K562 (cell line): ENCODE measurements around the gene NCF2.

ENCODE experiments used
- ILK ChIP-seq: fragments of 450-650 bp; IDR thresholded peaks from 2 replicates; pipeline ENCODE4 v1.6.1; 2016; ENCODE audit warnings: missing genetic modification characterization, low read depth, mild to moderate bottlenecking, missing compliant biosample characterization, moderate library complexity, borderline replicate concordance
- JUND ChIP-seq, 2 experiments: IDR thresholded peaks; 2 replicates in 1 of 2; 3 replicates in 1 of 2; pipeline ENCODE4 v1.6.1; 2011; ENCODE audit warnings: borderline replicate concordance in 2 of 2, low read depth in 2 of 2, low read length in 2 of 2, improper control_type of control experiment in 1 of 2, missing biosample characterization in 1 of 2, missing genetic modification characterization in 1 of 2, missing genetic modification reagents in 1 of 2
- KLF6 ChIP-seq: fragments of 250-450 bp; sonication (Bioruptor Pico); IDR thresholded peaks from 2 replicates; pipeline ENCODE4 v1.4.0; 2020; ENCODE audit warnings: mild to moderate bottlenecking, moderate library complexity, borderline replicate concordance
- MAZ ChIP-seq, 2 experiments: fragments of 450-650 bp in 1 of 2; sonication (generic) in 1 of 2; formaldehyde crosslinking; IDR thresholded peaks in 1 of 2; conservative IDR thresholded peaks in 1 of 2; 2 replicates each; pipeline versions ENCODE4 v1.4.0 to v1.5.0; 2020; ENCODE audit warnings: mild to moderate bottlenecking in 1 of 2, missing genetic modification reagents in 1 of 2
- NR2C2 ChIP-seq, 2 experiments: fragments of 200-800 bp in 1 of 2; sonication (Bioruptor generic) in 1 of 2; sonication (generic) in 1 of 2; formaldehyde crosslinking in 1 of 2; IDR thresholded peaks; 2 replicates each; pipeline versions ENCODE4 v1.6.1 to v1.8.0; 2016 to 2022; ENCODE audit warnings: mild to moderate bottlenecking in 1 of 2, missing compliant biosample characterization in 1 of 2, missing genetic modification characterization in 1 of 2, missing genetic modification reagents in 1 of 2
- PRDM10 ChIP-seq: fragments of 450-650 bp; IDR thresholded peaks from 2 replicates; pipeline ENCODE4 v1.6.1; 2018; ENCODE audit not compliant: partially characterized antibody
- RFX5 ChIP-seq: IDR thresholded peaks from 2 replicates; pipeline ENCODE4 v1.6.1; 2011; ENCODE audit warnings: low read depth, mild to moderate bottlenecking, improper control_type of control experiment, low read length
- SAP30 ChIP-seq: fragments of 200-600 bp; sonication (generic); IDR thresholded peaks from 2 replicates; pipeline ENCODE4 v1.6.1; 2012; ENCODE audit warnings: borderline replicate concordance, low read depth, mild to moderate bottlenecking, moderate library complexity, low read length, control low read depth, inconsistent platforms; ENCODE audit not compliant: insufficient read depth, poor library complexity, severe bottlenecking
- SIN3A ChIP-seq, 2 experiments: fragments of 150-350 bp in 1 of 2; IDR thresholded peaks; 2 replicates each; pipeline ENCODE4 v1.6.1; 2011 to 2016; ENCODE audit warnings: borderline replicate concordance in 2 of 2, low read depth in 2 of 2, low read length in 2 of 2, mild to moderate bottlenecking in 2 of 2, moderate library complexity in 2 of 2; ENCODE audit not compliant: control insufficient read depth in 1 of 2
- SP1 ChIP-seq: sonication (generic); formaldehyde crosslinking; IDR thresholded peaks from 2 replicates; pipeline ENCODE4 v1.8.1; 2022; ENCODE audit warnings: mild to moderate bottlenecking, missing genetic modification reagents
- TCF7 ChIP-seq: sonication (generic); IDR thresholded peaks from 2 replicates; pipeline ENCODE4 v1.6.1; 2016; ENCODE audit warnings: antibody characterized with exemption, borderline replicate concordance
- ZNF311 ChIP-seq: fragments of 250-450 bp; sonication (Bioruptor Pico); IDR thresholded peaks from 2 replicates; pipeline ENCODE4 v1.4.0; 2020; ENCODE audit warnings: mild to moderate bottlenecking, moderate library complexity
- TF ChIP-seq, protein P1 (sequence below), 3 experiments: IDR thresholded peaks in 2 of 3; conservative IDR thresholded peaks in 1 of 3; 2 replicates each; pipeline ENCODE4 v1.5.1; 2011 to 2012; ENCODE audit warnings: low read length in 3 of 3, mild to moderate bottlenecking in 3 of 3, control low read depth in 2 of 3, improper control_type of control experiment in 1 of 3, inconsistent platforms in 1 of 3, low read depth in 1 of 3, mixed read lengths in 1 of 3, moderate library complexity in 1 of 3; ENCODE audit not compliant: insufficient read depth in 2 of 3

- TF ChIP-seq RFX5 (no peak), NR2C2 (CRISPR knock-in tag; IDR thresholded peaks at IDR 0.05) (peak; percentile 64; the same call in 1 of the 2 replicates), NR2C2 (tag; IDR thresholded peaks at IDR 0.05) (peak; percentile 79), SAP30 (no peak), SP1 (CRISPR knock-in tag) (peak; percentile 78), TCF7 (peak; percentile 26; the same call in 1 of the 2 replicates), PRDM10 (no peak), ILK (tag) (no peak), ZNF311 (CRISPR knock-in tag) (no peak), SIN3A (IDR thresholded peaks at IDR 0.05; ENCODE audit: borderline replicate concordance in 2 of 2, control insufficient read depth in 1 of 2, low read depth in 2 of 2, low read length in 2 of 2) (peak in 1 of 2 experiments; percentile 76; a peak in 1 of 4 replicates), JUND (IDR thresholded peaks at IDR 0.05; ENCODE audit: borderline replicate concordance, low read depth, low read length) (no peak), JUND (tag; IDR thresholded peaks at IDR 0.05; ENCODE audit: borderline replicate concordance, low read depth, low read length) (no peak), KLF6 (CRISPR knock-in tag) (no peak), MAZ (CRISPR knock-in tag; conservative IDR thresholded peaks at IDR 0.05 in 1 of 2, IDR thresholded peaks at IDR 0.05 in 1 of 2) (peak; percentile 93 to 94)
- TF ChIP-seq, protein P1, sequence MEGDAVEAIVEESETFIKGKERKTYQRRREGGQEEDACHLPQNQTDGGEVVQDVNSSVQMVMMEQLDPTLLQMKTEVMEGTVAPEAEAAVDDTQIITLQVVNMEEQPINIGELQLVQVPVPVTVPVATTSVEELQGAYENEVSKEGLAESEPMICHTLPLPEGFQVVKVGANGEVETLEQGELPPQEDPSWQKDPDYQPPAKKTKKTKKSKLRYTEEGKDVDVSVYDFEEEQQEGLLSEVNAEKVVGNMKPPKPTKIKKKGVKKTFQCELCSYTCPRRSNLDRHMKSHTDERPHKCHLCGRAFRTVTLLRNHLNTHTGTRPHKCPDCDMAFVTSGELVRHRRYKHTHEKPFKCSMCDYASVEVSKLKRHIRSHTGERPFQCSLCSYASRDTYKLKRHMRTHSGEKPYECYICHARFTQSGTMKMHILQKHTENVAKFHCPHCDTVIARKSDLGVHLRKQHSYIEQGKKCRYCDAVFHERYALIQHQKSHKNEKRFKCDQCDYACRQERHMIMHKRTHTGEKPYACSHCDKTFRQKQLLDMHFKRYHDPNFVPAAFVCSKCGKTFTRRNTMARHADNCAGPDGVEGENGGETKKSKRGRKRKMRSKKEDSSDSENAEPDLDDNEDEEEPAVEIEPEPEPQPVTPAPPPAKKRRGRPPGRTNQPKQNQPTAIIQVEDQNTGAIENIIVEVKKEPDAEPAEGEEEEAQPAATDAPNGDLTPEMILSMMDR (IDR thresholded peaks at IDR 0.05 in 2 of 3, conservative IDR thresholded peaks at IDR 0.05 in 1 of 3; ENCODE audit: insufficient read depth in 2 of 3, low read depth in 1 of 3, low read length in 3 of 3) = 0 out of 6 replicates have a peak, but pooled peaks of 1 of the 3 experiments have one; percentile 1
Measured at GRCh38 chr1:183635606-183636333, 45.5 kb upstream of the NCF2 start, which contains the start of gene ARPC5.
